GM19351 (cell line): ENCODE measurements around the gene MYBPC3.

Experiments used
- ATAC-seq: cut with Tn5 transposase; IDR thresholded peaks from one replicate; pipeline ENCODE4 v1.9.1; 2021; ENCODE audit warnings: mild to moderate bottlenecking, moderate library complexity; ENCODE audit not compliant: unreplicated experiment

The MYBPC3 gene

GRCh38 chr11:47359162-47359561 is 6.7 kb upstream of the MYBPC3 start:
- ATAC-seq: no peak

GRCh38 chr11:47358731-47359051 is 6.2 kb upstream of the MYBPC3 start:
- ATAC-seq: no peak

GRCh38 chr11:47357985-47358730 is 5.7 kb upstream of the MYBPC3 start:
- no peak for ATAC-seq

- ATAC-seq: no peak
Observed at GRCh38 chr11:47356998-47357329, 4.5 kb upstream of the MYBPC3 start.

GRCh38 chr11:47356129-47356997 is 3.9 kb upstream of the MYBPC3 start:
- ATAC-seq: no peak

GRCh38 chr11:47355283-47356128 is 3.0 kb upstream of the MYBPC3 start:
- ATAC-seq: no peak

GRCh38 chr11:47354913-47355282 is 2.4 kb upstream of the MYBPC3 start:
- no peak for ATAC-seq

GRCh38 chr11:47353978-47354774 is 1.7 kb upstream of the MYBPC3 start:
- ATAC-seq: no peak

- no peak for ATAC-seq
Observed at GRCh38 chr11:47351156-47352126, 1.1 kb downstream of the MYBPC3 start.

GRCh38 chr11:47350315-47350714 is 2.2 kb downstream of the MYBPC3 start:
- no peak for ATAC-seq

GRCh38 chr11:47349521-47350095 is 2.9 kb downstream of the MYBPC3 start:
- no peak for ATAC-seq

GRCh38 chr11:47348859-47349258 is 3.6 kb downstream of the MYBPC3 start:
- no peak for ATAC-seq

- no peak for ATAC-seq
Observed at GRCh38 chr11:47348131-47348802, 4.2 kb downstream of the MYBPC3 start.

GRCh38 chr11:47347137-47347536 is 5.4 kb downstream of the MYBPC3 start:
- ATAC-seq: no peak

- ATAC-seq: no peak
Observed at GRCh38 chr11:47345890-47346563, 6.5 kb downstream of the MYBPC3 start.

- ATAC-seq: no peak
Observed at GRCh38 chr11:47342854-47343253, 9.6 kb downstream of the MYBPC3 start.

GRCh38 chr11:47342036-47342803 is 10.3 kb downstream of the MYBPC3 start:
- ATAC-seq: no peak
